A549 (cell line): ENCODE results near the gene SCAMP3.

Source experiments
- BHLHE40 ChIP-seq: IDR thresholded peaks from 2 replicates; pipeline ENCODE4 v1.6.1; 2012; ENCODE audit warnings: low read depth, low read length, inconsistent platforms
- CBX2 ChIP-seq: fragments of 200-600 bp; sonication (generic); IDR thresholded peaks from 2 replicates; pipeline ENCODE4 v1.6.1; 2016; ENCODE audit warnings: low read depth, mild to moderate bottlenecking, borderline replicate concordance
- CEBPB ChIP-seq, 2 experiments: fragments of >200 bp in 1 of 2; sonication (Bioruptor Twin) in 1 of 2; formaldehyde crosslinking in 1 of 2; IDR thresholded peaks; 2 replicates each; pipeline ENCODE4 v1.6.1; 2012 to 2016
- CHD2 ChIP-seq: fragments of 150-350 bp; IDR thresholded peaks from 2 replicates; pipeline ENCODE4 v1.6.1; 2014; ENCODE audit warnings: low read length; ENCODE audit not compliant: partially characterized antibody
- CTCF ChIP-seq: fragments of >200 bp; sonication (Bioruptor Twin); formaldehyde crosslinking; IDR thresholded peaks from 3 replicates; pipeline ENCODE4 v1.5.1; 2016
- EHMT2 ChIP-seq: fragments of 200-600 bp; sonication (generic); IDR thresholded peaks from 2 replicates; pipeline ENCODE4 v1.6.1; 2016; ENCODE audit warnings: antibody characterized with exemption, low read depth, mild to moderate bottlenecking, moderate library complexity
- EP300 ChIP-seq, 2 experiments: fragments of >200 bp; sonication (Bioruptor Twin); formaldehyde crosslinking; IDR thresholded peaks; 2 replicates in 1 of 2; 3 replicates in 1 of 2; pipeline ENCODE4 v1.6.1; 2016 to 2017
- HDAC2 ChIP-seq: fragments of 200-600 bp; sonication (generic); IDR thresholded peaks from 2 replicates; pipeline ENCODE4 v1.6.1; 2016
- HOXA7 ChIP-seq: fragments of 250-450 bp; sonication (Bioruptor Pico); IDR thresholded peaks from 2 replicates; pipeline ENCODE4 v1.5.0; 2020; ENCODE audit warnings: mild to moderate bottlenecking, moderate library complexity
- MAX ChIP-seq: IDR thresholded peaks from 2 replicates; pipeline ENCODE4 v1.6.1; 2012
- POLR2A ChIP-seq: IDR thresholded peaks from 2 replicates; pipeline ENCODE4 v1.6.1; 2012; ENCODE audit warnings: mild to moderate bottlenecking, low read length
- RNF2 ChIP-seq: fragments of 200-600 bp; sonication (generic); IDR thresholded peaks from 2 replicates; pipeline ENCODE4 v1.6.1; 2016; ENCODE audit warnings: low read depth, mild to moderate bottlenecking, antibody characterized with exemption, moderate library complexity, borderline replicate concordance
- SMC3 ChIP-seq: fragments of >200 bp; sonication (Bioruptor Twin); formaldehyde crosslinking; IDR thresholded peaks from 3 replicates; pipeline ENCODE4 v1.6.1; 2018; ENCODE audit warnings: inconsistent platforms

- TF ChIP-seq EP300 (IDR thresholded peaks at IDR 0.05) (no peak), CTCF (no peak), MAX (no peak), CBX2 (no peak), RNF2 (no peak), HOXA7 (CRISPR knock-in tag) (no peak), CHD2 (no peak), BHLHE40 (no peak), EHMT2 (no peak), POLR2A (no peak), CEBPB (IDR thresholded peaks at IDR 0.05) (no peak), HDAC2 (no peak), SMC3 (no peak)
These were observed 4.4 kb upstream of the SCAMP3 start for GRCh38 chr1:155266553-155266952.
